Measurements from ENCODE around the gene SIRT2. TPM values are rescaled to one million over a fixed set of nuclear protein-coding genes. Genes with fewer than 3 reads are reported as not detected.

The SIRT2 gene
- total and polyA plus RNA-seq, 11 donors = 51.0 to 158 (median 62.4) TPM

GRCh38 chr19:38907670-38908069, 8.3 kb upstream of the SIRT2 start:
- H3K36me3 ChIP-seq = peaks cover 0 to 42% (median 30%) of the 10 kb centered on the region in 9 donors

GRCh38 chr19:38907227-38907626, 7.8 kb upstream of the SIRT2 start:
- peaks cover 0 to 15% (median 0%) of the 10 kb centered on the region in 9 donors for H3K27me3 ChIP-seq
- ATAC-seq (no peak), DNase-seq (no peak)
- TF ChIP-seq CTCF (IDR thresholded peaks at IDR 0.05) (no peak), POLR2A (IDR thresholded peaks at IDR 0.05) (no peak)
- H3K4me1 ChIP-seq = no peaks in the 10 kb centered on the region
- H3K9me3 ChIP-seq = no peaks in the 10 kb centered on the region
- H3K27ac ChIP-seq = no peak overlapping the region
- WGBS, 4 donors = 95 to 96% (median 95%) methylated on average over 29 of the region's 29 CpGs
- no peak overlapping the region for H3K4me3 ChIP-seq
- intact Hi-C loops (cut with DNase I) = no loop called here
- peaks cover 0 to 42% (median 30%) of the 10 kb centered on the region in 9 donors for H3K36me3 ChIP-seq

More at GRCh38 chr19:38907670-38908069, 8.3 kb upstream of the SIRT2 start:
- WGBS, 4 donors = 96 to 97% (median 96%) methylated on average over 12 of the region's 12 CpGs
- H3K4me1 ChIP-seq = no peaks in the 10 kb centered on the region
- H3K4me3 ChIP-seq = no peak overlapping the region
- intact Hi-C loops (cut with DNase I) = no loop called here
- H3K9me3 ChIP-seq = no peaks in the 10 kb centered on the region
- no peak overlapping the region for H3K27ac ChIP-seq
- ATAC-seq = no peak
- peaks cover 0 to 16% (median 0%) of the 10 kb centered on the region in 9 donors for H3K27me3 ChIP-seq
- no peak for TF ChIP-seq CTCF (IDR thresholded peaks at IDR 0.05)
- no peak for TF ChIP-seq POLR2A (IDR thresholded peaks at IDR 0.05)
- DNase-seq = no peak

GRCh38 chr19:38905620-38906019, 6.2 kb upstream of the SIRT2 start:
- TF ChIP-seq CTCF (IDR thresholded peaks at IDR 0.05) (no peak), POLR2A (IDR thresholded peaks at IDR 0.05) (no peak)
- 93 to 100% (median 94%) methylated on average over 2 to 4 of the region's 4 CpGs for WGBS, 4 donors
- peaks cover 0 to 3% (median 0%) of the 10 kb centered on the region in 12 donors for H3K9me3 ChIP-seq
- H3K27me3 ChIP-seq = no peaks in the 10 kb centered on the region
- peaks cover 0 to 42% (median 30%) of the 10 kb centered on the region in 9 donors for H3K36me3 ChIP-seq
- H3K27ac ChIP-seq = no peak overlapping the region
- no peak overlapping the region for H3K4me3 ChIP-seq
- peaks cover 0 to 12% (median 7%) of the 10 kb centered on the region in 12 donors for H3K4me1 ChIP-seq
- intact Hi-C loops (cut with DNase I) = no loop called here
- no peak for ATAC-seq
- DNase-seq = no peak

- no peak overlapping the region for H3K4me3 ChIP-seq
- H3K36me3 ChIP-seq = peaks cover 0 to 42% (median 30%) of the 10 kb centered on the region in 9 donors
- H3K27me3 ChIP-seq = no peaks in the 10 kb centered on the region
- 89 to 92% (median 91%) methylated on average over 24 to 35 of the region's 35 CpGs for WGBS, 4 donors
- DNase-seq (no peak), ATAC-seq (no peak)
- intact Hi-C loops (cut with DNase I) = no loop called here
- TF ChIP-seq CTCF (IDR thresholded peaks at IDR 0.05) = no peak
- TF ChIP-seq POLR2A (IDR thresholded peaks at IDR 0.05) = no peak
- no peak overlapping the region for H3K27ac ChIP-seq
- peaks cover 0 to 17% (median 10%) of the 10 kb centered on the region in 12 donors for H3K4me1 ChIP-seq
- peaks cover 0 to 3% (median 0%) of the 10 kb centered on the region in 12 donors for H3K9me3 ChIP-seq
Observed at GRCh38 chr19:38904581-38905539, 5.4 kb upstream of the SIRT2 start.
